ENCODE results near the gene ETV1.
A peak's percentile ranks its signal among the peaks of the same experiment; 100 is the strongest.

Gene ETV1

GRCh38 chr7:13851736-13852135 lies 137.7 kb downstream of the ETV1 start:
- no peaks in the 10 kb centered on the region for H3K27me3 ChIP-seq (ENCODE audit: insufficient read depth, low read depth)
- no peaks in the 10 kb centered on the region for H4K20me1 ChIP-seq (ENCODE audit: insufficient read depth)
- TF ChIP-seq CTCF (conservative IDR thresholded peaks at IDR 0.05; ENCODE audit: low read depth, low read length) = no peak
- no peaks in the 10 kb centered on the region for H3K79me2 ChIP-seq (ENCODE audit: insufficient read depth, low read depth)
- H2AFZ ChIP-seq (ENCODE audit: low read depth) = no peak overlapping the region
- no peaks in the 10 kb centered on the region for H3K36me3 ChIP-seq (ENCODE audit: insufficient read depth)
- no peak overlapping the region for H3K9ac ChIP-seq
- peaks cover 17% of the 10 kb centered on the region for H3K4me1 ChIP-seq (ENCODE audit: low read depth, poor library complexity, severe bottlenecking)
- H3K4me3 ChIP-seq (IDR thresholded peaks at IDR 0.05; ENCODE audit: insufficient read depth, low read depth, low read length) = no peak overlapping the region
- H3K4me2 ChIP-seq = no peak overlapping the region
- no peak overlapping the region for H3K27ac ChIP-seq

GRCh38 chr7:13850185-13850752 lies 139.2 kb downstream of the ETV1 start:
- Histone ChIP-seq H3K4me3 (IDR thresholded peaks at IDR 0.05; ENCODE audit: insufficient read depth, low read depth, low read length) (no peak overlapping the region), H3K4me1 (ENCODE audit: low read depth, poor library complexity, severe bottlenecking) (peaks cover 17% of the 10 kb centered on the region), H2AFZ (ENCODE audit: low read depth) (peak overlapping the region; percentile 48; the same call in 1 of the 2 replicates), H3K9ac (no peak overlapping the region), H4K20me1 (ENCODE audit: insufficient read depth) (no peaks in the 10 kb centered on the region), H3K4me2 (peak overlapping the region; percentile 41), H3K27ac (peak overlapping the region; percentile 45), H3K36me3 (ENCODE audit: insufficient read depth) (no peaks in the 10 kb centered on the region), H3K79me2 (ENCODE audit: insufficient read depth, low read depth) (no peaks in the 10 kb centered on the region), H3K27me3 (ENCODE audit: insufficient read depth, low read depth) (no peaks in the 10 kb centered on the region)
- TF ChIP-seq CTCF (conservative IDR thresholded peaks at IDR 0.05; ENCODE audit: low read depth, low read length) = no peak

GRCh38 chr7:13849163-13849892 lies 140.1 kb downstream of the ETV1 start:
- Histone ChIP-seq H3K4me3 (IDR thresholded peaks at IDR 0.05; ENCODE audit: insufficient read depth, low read depth, low read length) (no peak overlapping the region), H3K4me1 (ENCODE audit: low read depth, poor library complexity, severe bottlenecking) (peaks cover 17% of the 10 kb centered on the region), H4K20me1 (ENCODE audit: insufficient read depth) (no peaks in the 10 kb centered on the region), H3K27me3 (ENCODE audit: insufficient read depth, low read depth) (no peaks in the 10 kb centered on the region), H3K36me3 (ENCODE audit: insufficient read depth) (no peaks in the 10 kb centered on the region), H3K27ac (peak overlapping the region; percentile 45; the same call in 1 of the 2 replicates), H2AFZ (ENCODE audit: low read depth) (no peak overlapping the region), H3K4me2 (no peak overlapping the region), H3K79me2 (ENCODE audit: insufficient read depth, low read depth) (no peaks in the 10 kb centered on the region), H3K9ac (no peak overlapping the region)
- no peak for TF ChIP-seq CTCF (conservative IDR thresholded peaks at IDR 0.05; ENCODE audit: low read depth, low read length)

GRCh38 chr7:13848681-13849131 lies 140.8 kb downstream of the ETV1 start:
- H3K79me2 ChIP-seq (ENCODE audit: insufficient read depth, low read depth) = no peaks in the 10 kb centered on the region
- H4K20me1 ChIP-seq (ENCODE audit: insufficient read depth) = no peaks in the 10 kb centered on the region
- H3K4me1 ChIP-seq (ENCODE audit: low read depth, poor library complexity, severe bottlenecking) = peaks cover 17% of the 10 kb centered on the region
- no peak overlapping the region for H3K27ac ChIP-seq
- H3K27me3 ChIP-seq (ENCODE audit: insufficient read depth, low read depth) = no peaks in the 10 kb centered on the region
- H3K4me2 ChIP-seq = no peak overlapping the region
- H3K9ac ChIP-seq = no peak overlapping the region
- TF ChIP-seq CTCF (conservative IDR thresholded peaks at IDR 0.05; ENCODE audit: low read depth, low read length) = no peak
- no peak overlapping the region for H2AFZ ChIP-seq (ENCODE audit: low read depth)
- no peaks in the 10 kb centered on the region for H3K36me3 ChIP-seq (ENCODE audit: insufficient read depth)
- no peak overlapping the region for H3K4me3 ChIP-seq (IDR thresholded peaks at IDR 0.05; ENCODE audit: insufficient read depth, low read depth, low read length)

Data from KMS-11 (cell line).